Right ventricle myocardium inferior (tissue), 1 donor: ENCODE results near the gene KCNA3. TPM values are rescaled to one million over a fixed set of nuclear protein-coding genes. Genes with fewer than 3 reads are reported as not detected.
"Not testable (repeated sequence)": the region's sequence is repeated elsewhere in the genome, so short reads cannot be mapped to it uniquely, and the experiment has no call there.

ENCODE experiments used
- ATAC-seq: fragments of 200-7000 bp; cut with Tn5 transposase; one replicate; pipeline ENCODE4 v1.9.1; 2020; ENCODE audit warnings: mild to moderate bottlenecking, moderate library complexity
- DNase-seq: peaks from one replicate; pipeline ENCODE4 v3.0.0; 2021; ENCODE audit errors: missing footprints
- intact Hi-C: fragments of 100-400 bp; cut with DNase I; formaldehyde crosslinking; loops from one replicate; pipeline ENCODE4 v1.11.0; 2022
- total RNA-seq: library from RNA; stranded (reverse); fragmentation: NEBNext Ultra II Directional; extraction: Animal tissue kit (Norgen Biotek cat#: 25700); gene quantifications from one replicate; pipeline ENCODE4 v1.2.1, GENCODE V29; 2021
- donor health status: DM: no; HTN: yes; CAD: no; lungs with severe emphysema.

The KCNA3 gene
- total RNA-seq, 1 donor from 2014 or later, result 0.38 TPM

DNA sequence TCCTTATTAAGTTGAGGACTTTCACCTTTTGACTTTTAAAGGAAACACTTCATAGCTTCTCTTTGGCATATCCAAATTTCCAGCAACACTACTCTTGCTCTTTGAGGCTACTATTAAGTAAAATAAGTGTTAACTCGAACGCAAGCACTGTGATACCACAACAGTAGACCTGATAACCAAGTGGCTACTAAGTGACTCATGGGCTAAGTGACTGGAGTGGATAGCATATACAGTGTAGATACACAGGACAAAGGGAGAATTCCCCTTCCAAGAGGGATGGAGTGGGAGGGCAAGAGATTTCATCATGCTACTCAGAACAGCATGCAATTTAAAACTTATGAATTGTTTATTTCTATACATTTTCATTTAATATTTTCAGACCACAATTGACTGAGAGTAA lies 9.8 kb upstream of the KCNA3 start:
- DNase-seq (no peak), ATAC-seq (no peak)
- intact Hi-C loops, result no loop called here

DNA sequence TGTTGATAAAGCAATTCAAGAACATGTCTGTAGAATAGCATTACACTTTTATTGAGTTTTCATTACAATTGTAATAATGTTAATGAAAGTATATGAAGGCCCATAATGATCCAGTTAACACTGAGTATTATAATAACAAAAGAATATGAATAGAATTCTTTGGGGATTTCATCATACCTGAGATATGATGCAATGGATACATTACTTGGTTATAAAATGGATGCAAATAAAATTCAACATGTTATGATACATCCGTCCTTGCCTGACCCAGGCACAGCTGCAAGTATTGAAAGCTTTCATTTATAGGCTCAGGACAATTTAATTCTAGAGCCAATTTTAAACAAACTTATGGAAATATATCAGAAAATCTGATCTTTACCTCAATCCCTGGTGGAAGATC lies 8.2 kb upstream of the KCNA3 start:
- no peak for DNase-seq
- intact Hi-C loops, result no loop called here
- ATAC-seq, result no peak

DNA sequence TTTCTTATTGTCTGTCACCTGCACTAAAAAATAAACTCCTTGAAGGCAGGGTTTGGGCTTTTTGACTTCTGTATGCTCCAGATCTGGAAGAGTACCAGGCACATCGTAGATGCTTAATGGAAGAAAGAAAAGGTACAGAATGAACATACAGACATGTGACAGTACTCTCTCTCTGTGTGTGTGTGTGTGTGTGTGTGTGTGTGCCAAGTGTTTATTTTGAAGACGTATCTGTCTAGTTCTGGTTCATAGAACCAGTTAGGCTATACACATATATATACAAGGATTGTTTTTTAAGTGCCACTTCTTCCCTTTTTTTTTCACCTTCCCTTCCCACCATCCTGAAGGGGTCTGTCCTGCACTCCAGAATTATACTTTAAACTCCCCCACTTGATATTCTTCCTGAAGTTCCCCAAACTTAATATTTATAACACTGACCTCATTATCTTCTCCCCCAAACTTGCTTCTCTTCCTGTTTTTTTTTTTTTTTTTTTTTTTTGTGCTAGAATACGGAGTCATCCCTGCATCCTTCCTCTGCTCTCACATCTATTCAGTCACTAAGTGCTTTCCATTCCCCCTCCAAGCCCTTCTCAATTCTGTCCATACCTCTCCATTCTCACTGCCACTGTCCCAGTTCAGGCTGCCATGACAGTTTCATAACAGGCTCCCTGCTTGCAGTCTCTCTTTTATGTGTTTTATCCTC lies 5.4 kb upstream of the KCNA3 start:
- no peak for ATAC-seq
- intact Hi-C loops, result no loop called here
- DNase-seq, result no peak

DNA sequence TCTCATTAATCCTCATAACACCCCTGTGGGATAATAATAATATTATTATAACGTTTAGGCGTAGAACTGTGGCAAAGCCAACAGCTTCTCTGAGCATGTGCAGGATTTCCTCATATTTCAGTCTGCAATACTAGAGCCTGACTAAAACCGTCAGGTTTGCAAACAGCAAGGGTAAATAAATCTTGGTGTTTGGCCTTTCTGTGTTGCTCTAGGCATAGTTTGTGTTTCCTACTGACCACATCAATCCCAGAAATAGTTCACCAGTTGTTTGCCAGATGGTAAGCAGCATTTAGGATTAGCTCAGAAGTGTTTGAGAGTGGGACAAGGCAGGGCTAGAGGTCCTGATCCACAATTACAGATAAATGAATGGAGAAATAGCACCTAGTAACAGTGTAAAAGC lies 2.8 kb upstream of the KCNA3 start:
- ATAC-seq, result no peak
- no peak for DNase-seq
- intact Hi-C loops, result no loop called here

DNA sequence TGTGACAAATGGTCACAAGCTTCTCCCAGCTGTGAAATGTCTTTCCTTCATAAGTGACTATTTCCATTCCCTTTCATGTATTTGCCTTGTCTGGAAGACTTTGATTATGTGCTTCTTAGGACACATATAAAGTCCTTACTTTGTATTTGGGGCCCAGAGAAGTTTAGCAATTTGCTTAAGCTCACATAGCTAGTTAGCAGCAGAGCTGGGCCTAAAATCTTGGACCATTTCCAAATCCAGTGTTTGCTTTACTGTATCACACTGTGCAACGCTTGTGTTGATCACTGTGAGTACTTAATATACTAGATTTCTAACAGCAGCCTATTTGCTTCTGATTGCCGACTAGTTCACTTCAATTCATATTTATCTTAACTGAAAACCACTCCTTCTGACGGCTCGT lies 2.2 kb upstream of the KCNA3 start:
- intact Hi-C loops, result no loop called here
- DNase-seq (no peak), ATAC-seq (no peak)

DNA sequence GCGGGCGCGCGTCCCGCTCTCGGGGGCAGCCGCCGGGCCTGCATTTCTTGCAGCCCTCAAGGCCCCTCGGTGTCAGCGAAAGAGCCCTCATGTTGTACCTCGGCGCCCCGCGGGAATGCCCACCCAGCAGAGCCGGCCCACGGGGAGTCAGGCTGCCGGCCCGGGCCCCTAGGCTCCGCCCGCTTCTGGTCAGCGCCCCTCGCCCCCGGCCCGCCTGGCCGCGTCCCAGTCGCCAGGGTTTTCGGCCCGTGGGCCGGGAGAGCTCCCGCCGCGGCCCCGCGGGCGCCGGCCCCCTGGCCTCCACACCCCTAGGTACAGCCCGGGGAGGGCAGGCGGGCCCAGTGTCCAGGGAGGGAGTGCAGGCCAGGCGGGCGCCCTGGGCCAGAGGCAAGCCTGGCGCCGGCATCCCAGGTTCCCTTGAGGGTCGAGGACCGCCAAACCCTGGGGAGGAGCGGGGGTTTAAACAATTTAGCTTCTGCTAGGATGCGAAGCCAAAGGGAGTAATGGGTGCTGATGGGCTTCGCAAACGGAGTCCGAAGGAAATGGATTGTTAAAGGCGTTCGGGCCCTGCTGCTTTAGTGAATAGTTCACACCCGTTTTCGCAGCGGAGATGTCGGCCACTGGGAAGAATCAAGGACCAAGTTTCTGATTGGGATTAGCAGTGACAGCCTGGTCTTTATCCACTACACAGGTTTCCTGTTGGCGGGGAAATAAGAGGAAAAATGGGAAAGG lies 486 bp upstream of the KCNA3 start:
- intact Hi-C loops, result no loop called here
- DNase-seq (no peak), ATAC-seq (peak; percentile 56)

DNA sequence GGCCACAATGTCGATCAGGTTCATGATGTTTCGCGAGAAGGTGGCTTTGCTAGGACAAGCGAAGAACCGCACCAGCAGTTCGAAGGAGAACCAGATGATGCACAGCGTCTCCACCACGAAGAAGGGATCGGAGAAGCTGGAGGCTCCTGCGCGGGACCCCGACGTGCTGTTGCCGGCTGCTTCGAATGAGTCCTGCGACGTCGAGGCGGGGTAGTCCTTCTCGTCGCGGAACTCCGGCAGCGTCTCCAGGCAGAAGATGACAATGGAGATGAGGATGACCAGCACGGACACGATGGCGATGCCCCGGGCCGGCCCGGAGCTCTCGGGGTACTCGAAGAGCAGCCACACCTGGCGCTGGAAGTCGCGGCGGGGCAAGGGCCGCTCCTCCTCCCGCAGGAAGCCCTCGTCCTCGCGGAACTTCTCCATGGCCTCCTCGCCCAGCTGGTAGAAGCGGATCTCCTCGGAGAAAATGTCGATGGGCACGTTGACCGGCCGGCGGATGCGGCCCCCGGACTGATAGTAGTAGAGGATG lies 869 bp downstream of the KCNA3 start:
- intact Hi-C loops, result no loop called here
- DNase-seq (peak; percentile 60), ATAC-seq (no peak)

DNA sequence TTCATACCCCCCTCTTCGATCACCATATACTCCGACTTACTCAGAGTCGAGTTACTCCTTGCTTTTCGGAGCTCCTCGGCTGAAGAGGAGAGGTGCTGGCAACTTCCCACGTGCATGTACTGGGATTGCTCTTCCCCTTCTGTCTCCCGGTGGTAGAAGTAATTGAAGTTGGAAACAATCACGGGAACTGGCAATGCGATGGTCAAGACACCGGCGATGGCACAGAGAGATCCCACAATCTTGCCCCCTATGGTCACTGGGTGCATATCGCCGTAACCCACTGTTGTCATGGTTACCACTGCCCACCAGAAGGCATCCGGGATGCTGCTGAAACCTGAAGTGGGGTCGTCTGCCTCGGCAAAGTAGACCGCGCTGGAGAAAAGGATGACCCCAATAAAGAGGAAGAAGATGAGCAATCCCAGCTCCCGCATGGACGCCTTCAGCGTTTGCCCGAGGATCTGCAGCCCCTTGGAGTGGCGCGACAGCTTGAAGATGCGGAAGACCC lies 1.5 kb downstream of the KCNA3 start:
- no peak for DNase-seq
- ATAC-seq, result no peak
- intact Hi-C loops, result no loop called here

DNA sequence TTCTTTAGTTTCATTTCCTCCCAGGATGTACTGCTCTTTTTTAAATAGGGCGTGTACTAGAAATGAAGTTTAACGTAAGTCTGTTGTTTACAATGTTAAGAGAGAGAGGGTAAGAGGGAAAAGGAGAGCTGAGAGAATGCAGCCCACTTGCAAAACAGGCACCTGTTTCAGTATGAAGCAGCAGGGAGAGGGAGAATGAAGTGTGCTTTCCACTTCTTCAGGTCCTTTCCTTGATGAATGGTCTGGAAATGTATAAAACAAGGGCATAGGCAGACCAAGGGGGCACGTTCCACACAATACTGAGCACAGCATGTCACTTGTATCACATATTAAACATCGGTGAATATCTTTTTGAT lies 2.0 kb downstream of the KCNA3 start:
- ATAC-seq (no peak), DNase-seq (no peak)
- intact Hi-C loops, result no loop called here

DNA sequence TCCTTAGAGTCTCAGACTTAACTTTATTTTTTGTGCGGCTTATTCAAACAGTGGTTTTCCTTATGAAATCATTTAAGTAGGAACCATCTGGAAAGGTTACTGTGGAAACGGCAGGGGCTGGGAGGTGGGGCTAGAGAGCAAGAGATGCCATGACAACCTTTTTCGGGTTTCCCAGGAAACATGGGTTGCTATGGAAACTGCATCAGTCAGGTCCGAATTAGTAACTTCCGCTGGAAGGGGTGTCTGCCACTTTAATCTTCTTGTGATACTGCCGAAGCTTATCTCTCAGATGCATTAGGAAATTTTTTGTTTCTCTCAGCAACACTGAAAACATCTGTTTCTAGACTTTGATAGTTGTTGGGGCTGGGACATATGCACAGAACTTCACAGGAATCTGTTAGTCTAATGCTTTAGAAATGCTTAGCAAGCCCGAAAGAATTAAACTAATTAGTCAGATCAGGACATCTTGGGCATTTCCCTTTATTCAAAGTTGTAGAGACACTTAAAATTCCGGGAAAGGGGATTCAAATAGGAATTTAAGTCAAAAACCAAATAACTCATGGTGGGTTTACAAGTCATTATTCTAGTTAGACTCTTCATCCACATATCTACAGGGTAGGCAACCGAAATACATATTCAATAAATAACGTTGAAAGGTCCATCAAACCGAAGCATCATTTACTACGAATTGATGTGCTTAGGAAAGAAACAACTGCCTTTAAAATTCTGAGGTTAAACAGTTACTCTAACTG lies 2.6 kb downstream of the KCNA3 start:
- intact Hi-C loops, result no loop called here
- ATAC-seq, result no peak

DNA sequence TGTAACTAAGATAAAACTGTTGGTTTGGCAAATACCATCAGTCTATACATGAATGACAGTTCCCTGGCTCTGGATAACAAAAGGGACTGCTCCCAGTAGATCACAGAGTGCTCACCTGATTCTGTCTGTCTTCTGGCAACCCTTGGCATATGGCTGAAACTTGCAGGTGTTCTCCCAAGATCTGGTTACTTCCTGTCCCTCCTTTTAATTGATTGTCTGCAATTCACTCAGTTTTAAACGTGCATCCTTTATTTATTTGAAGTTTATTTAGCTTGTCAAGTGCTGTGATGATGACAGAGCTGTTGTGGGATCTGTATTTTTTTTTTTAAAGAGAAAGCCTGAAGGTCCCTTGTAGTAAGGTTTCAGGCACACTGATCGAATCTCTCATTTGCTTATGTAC lies 3.4 kb downstream of the KCNA3 start:
- intact Hi-C loops, result no loop called here
- DNase-seq (no peak), ATAC-seq (no peak)

More for the DNA sequence above, 2.6 kb downstream of the KCNA3 start:
- no peak for DNase-seq

DNA sequence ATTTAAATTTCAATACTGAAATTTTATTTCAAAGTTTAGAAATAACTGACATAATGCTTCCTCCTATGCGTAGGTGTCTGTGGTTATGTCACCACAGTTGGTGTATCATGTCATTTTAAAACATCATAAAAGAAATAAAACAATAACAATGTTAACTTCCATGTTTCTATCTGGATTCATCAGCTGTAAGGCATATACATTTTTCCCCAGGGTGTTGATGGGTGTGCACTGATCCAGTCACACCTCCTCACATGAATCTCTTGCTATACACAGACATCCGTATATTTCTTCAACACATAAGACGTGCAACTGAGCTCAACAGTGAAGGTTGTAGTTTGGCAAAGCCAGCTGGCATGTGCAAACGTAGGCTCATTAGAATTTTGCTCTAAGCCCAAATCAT lies 6.2 kb downstream of the KCNA3 start:
- DNase-seq (no peak), ATAC-seq (no peak)
- intact Hi-C loops, result no loop called here

DNA sequence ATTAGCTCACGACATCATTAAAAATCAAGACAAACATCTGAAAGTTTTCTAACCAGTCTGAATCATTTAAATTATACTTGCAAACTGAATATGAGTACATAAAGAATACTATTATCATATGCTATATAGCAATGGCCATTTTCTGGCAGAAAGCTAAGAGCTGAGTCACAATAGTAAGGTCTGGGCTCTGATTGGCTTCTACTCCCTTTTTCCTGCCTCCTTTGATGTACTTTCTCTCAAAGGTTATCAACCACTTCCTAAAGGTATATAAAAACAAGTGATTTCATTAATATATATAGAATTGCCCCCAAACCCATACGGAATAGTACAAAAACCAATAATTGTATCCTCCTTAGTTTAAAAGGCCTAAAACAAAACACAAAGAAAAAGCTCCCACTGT lies 7.0 kb downstream of the KCNA3 start:
- DNase-seq (no peak), ATAC-seq (no peak)
- intact Hi-C loops, result no loop called here

DNA sequence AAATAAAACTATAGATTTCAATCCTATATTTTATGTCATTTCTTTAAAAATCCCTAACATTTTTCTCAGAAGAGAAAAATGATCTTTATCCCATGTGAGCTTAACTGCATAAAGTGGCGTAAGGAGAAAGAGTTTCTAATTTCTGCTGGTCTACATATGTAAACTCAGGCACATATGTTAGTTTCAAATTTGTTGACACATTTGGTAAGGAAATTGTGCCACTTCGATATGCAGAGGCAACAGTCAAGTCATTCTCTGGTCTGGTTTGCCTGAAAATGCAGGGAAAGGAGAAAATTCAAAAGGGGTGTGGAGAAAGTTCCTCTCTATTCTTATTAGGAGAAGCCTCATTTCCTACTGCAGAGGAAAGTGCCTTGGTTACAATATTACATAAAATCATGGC lies 11.5 kb downstream of the KCNA3 start:
- ATAC-seq, result no peak
- no peak for DNase-seq
- intact Hi-C loops, result no loop called here

DNA sequence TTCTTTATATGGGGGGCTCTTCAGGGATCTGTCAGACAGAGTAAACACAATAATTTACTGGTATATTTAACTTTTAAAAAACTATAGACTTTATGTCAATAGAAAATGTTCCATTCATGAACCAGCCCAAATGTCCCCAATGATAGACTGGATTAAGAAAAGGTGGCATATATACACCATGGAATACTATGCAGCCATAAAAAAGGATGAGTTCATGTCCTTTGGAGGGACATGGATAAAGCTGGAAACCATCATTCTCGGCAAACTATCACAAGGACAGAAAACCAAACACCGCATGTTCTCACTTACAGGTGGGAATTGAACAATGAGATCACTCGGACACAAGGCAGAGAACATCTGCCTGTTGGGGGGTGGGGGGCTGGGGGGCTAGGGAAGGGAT lies 15.2 kb downstream of the KCNA3 start:
- intact Hi-C loops, ATAC-seq, DNase-seq: not testable (repeated sequence)

DNA sequence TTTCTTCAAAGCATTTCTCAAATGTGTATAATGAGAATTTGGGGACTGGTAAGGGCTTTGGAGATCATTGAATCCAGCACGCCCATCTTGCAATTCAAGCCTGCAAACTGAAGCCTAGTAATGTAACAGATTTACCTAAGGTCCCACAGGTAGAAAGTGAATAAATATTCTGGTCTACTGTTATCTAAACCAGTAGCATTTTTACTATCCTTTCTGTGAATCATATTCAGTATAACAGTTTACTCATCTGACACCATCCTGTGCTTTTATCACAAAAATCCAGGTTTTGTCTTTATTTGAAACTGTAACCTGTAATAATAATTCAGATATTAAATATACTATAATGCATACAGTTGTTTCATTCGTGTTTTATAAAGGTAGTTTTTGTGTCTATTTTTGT lies 17.4 kb downstream of the KCNA3 start:
- intact Hi-C loops, result no loop called here
- DNase-seq (no peak), ATAC-seq (no peak)

DNA sequence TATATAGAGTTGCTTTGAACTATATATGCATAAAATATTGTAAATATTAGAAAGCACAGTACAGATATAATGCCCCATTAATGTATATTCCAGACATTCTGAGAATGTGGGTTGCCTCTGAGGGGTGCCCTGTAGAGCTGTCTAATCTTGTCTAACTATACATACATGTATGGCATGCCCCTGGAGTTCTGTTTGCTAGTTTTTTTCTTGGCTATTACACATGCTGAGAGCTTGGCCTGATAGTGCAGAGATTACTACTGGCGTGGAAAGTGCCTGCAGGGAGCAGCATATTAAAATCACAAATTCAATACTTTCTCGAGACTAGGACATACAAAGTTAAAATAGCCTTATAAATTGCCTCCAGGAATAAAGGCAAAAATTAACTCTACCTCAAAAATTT lies 24.1 kb downstream of the KCNA3 start:
- intact Hi-C loops, result no loop called here
- no peak for DNase-seq
- ATAC-seq, result no peak

DNA sequence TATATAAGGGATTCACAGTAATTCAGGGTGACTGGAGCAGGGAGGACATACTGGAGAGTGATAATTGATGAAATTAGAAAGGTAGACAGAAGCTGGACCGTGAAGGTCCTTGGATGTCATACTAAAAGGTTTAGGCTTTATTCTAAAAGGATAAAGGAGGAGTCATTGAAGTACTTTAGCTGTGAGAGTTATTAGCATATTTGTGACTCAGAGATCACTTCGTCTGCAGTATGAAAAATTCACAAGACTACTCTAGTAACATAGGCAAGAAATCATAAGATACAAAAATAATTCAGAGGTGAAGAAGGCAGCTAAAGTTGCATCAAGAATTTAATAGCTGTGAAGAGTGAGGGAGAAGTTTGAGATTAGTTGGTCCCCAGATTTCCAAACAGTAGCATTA lies 26.3 kb downstream of the KCNA3 start:
- intact Hi-C loops, result no loop called here
- DNase-seq, result no peak
- ATAC-seq, result no peak

DNA sequence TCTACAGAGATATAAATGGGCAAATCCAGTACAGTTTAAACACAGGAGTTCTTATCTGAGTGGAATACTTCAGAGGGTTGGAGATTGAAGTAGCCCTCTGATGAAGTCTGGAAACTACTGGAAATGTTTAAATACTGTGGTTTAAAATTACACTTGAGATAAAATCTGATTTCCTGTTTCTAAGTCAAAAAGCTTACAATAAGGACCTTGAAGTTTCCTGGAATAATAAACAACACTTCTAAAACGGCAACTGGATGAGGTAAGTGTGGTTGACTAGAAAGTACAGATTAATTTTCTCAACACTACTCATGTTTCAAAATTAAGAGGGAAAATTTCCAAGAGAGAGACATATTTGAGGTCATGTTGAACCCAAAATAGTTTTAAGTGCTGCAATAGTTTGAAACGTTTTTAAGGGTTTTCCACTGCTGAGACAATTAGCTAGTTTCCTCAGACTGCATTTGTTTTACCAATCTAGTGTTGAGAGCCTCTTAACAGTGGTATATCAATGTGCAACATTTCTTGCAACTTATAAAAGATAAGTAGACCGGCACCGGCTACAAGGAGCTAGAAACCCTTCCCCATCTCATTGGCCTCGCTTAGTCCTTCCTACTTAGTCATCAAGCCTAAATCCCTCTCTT lies 27.4 kb downstream of the KCNA3 start:
- intact Hi-C loops, result no loop called here
- ATAC-seq, result peak; percentile 73

More for the DNA sequence above, 27.4 kb downstream of the KCNA3 start:
- no peak for DNase-seq
